Dedifferentiated amniotic fluid mesenchymal stem cell (primary cell): ENCODE results near the gene TENT4A.

Experiments
- DNase-seq: peaks from one replicate; pipeline ENCODE4 v3.0.0-alpha.2; 2016; ENCODE audit errors: extremely low spot score

TENT4A gene

DNA sequence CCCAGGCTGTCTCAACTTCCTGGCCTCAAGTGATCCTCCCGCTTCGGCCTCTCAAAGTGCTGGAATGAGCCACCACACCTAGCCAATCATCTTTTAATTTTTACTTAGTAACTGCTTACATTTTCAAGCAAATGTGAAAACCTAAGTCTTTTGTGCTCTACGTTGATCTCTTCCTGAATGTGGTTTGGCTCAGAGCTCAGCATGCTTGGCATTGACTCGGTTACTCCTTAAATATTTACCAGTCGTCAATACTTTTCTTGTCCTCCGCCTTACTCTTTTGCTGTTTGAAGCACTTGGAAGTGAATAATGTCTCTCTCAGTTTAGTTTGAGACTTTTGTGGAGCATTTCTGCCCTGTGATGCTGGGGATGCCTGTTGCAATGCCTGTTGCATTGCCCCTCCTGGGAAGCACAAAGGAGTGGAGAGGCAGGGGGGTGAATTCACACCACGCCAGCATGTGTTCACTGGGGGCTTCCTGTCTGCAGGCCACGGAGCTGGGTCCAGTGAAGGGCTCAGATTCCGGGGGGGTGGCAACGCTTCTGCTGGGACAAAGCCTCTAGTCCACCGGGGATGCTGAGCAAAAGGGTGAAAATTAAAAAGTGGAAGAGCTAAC is 13.1 kb upstream of the TENT4A start:
- no peak for DNase-seq

GRCh38 chr5:6700685-6701355 is 12.4 kb upstream of the TENT4A start:
- DNase-seq = no peak

DNA sequence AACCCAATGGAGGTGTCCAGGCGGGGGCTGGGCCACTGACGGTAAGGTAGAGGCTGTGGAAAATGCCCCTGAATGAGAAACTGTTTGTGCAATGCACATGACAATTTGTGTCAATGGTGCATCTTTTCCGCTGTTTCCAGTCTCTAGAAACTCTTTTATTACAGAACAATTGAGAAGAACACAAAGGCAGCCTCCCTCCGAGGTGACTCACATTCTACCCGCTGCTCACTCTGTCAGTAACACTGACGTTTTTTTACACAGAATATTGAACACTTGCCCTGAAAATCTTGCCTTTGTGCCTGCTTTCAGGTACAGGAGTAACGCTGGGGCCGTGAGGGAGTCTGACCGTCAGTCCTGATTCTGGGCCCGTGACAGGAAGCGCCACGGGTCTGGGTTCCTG is 11.7 kb upstream of the TENT4A start:
- DNase-seq = no peak

GRCh38 chr5:6702633-6703032 is 10.6 kb upstream of the TENT4A start:
- DNase-seq = no peak

DNA sequence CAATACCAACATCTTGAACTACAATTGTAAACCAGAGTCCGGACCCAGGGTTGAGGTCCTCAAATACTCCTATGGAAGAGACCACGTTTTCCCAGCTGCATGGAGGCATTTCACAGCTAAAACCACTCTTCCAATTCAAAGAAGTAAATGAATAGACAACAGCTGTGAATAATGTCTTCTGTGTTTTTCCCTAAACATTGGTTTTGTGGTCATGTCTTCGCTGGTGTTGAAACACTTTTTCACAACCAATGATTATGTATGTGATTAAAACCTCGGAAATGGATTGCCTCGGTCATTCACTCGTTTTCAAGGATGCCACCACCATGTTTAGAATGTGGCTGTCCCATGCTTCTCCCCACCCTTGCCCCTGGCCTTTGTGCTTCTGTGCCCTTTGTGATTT is 9.4 kb upstream of the TENT4A start:
- no peak for DNase-seq

- DNase-seq = peak; percentile 70
Observed at GRCh38 chr5:6704361-6704851, 8.8 kb upstream of the TENT4A start.

DNA sequence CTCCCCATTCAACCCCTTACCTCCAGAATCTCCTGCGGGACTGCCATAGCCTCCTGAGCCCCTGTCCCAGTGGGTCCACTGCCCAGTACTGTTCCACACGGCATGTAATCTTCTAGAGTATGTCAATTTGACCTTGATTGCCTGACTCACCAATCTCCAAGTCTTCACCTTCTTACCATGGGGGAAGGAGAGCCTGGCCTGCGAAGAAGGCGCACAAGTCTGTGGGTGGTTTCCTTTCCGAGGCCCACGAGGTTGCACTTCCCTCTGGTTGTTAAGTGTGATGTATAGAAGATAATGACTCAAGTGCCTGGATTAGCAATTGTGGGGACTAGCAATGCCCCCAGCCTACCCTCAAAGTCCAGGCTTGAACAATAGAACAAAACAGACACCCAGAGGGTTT is 8.1 kb upstream of the TENT4A start:
- no peak for DNase-seq

DNA sequence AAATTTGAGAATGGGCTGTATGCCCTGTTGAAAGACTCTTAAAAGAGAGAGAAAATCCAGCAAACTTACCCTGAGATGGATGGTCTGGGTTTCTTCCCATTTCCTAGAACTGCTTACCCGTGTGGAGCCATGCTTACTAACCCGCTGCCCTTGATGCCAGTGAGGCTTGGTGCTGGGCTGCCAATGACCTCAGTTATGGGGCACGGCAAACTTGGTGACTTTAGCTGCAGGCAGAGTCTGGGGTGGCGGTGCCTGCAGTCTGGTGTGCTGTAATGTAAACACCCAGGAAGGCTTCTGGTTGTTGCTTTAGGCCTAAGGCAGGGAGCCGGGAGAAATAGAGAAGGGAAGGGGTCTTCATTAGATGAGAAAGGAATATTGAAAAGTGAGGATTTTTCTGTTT is 7.3 kb upstream of the TENT4A start:
- DNase-seq = no peak

DNA sequence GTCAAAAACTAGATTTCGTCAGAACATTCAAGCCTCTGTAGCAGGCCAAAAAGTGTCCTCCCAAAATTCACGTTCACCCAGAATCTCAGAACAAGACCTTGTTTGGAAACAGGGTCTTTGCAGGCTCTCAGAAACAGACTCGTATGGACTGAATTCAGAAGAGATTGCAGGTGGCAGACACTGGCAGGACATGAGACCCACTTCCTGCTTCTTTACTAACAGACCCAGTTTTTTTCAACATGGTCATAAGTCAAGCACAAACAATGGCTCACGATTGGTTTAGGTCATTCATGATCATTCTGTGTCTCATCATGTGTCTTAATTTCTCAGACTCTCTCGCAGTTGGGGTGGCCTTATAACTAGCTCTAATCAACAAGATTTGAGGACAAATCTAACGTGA is 5.4 kb upstream of the TENT4A start:
- no peak for DNase-seq

DNA sequence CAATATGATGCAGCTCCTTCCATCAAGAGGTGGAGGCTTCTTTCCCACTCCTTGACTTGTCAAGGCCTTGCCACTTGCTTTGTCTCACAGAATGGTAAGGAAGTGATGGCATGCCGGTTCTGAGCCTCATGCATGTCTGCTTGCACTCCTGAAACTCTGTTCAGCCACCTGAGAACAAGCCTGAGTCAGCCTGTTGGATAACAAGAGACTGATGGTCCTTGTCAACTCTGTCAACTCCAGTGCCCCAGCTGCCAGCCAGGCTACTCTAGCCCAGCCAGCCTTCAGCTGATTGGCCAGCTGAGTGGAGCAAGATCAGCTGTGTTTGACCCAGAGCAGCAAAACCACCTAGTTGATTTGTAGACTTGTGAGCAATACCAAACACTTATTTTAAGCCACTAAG is 4.4 kb upstream of the TENT4A start:
- no peak for DNase-seq

GRCh38 chr5:6710070-6710469 is 3.2 kb upstream of the TENT4A start:
- no peak for DNase-seq

GRCh38 chr5:6710551-6711318 is 2.5 kb upstream of the TENT4A start:
- no peak for DNase-seq

- DNase-seq = no peak
Observed at GRCh38 chr5:6711409-6712141, 1.7 kb upstream of the TENT4A start.

DNA sequence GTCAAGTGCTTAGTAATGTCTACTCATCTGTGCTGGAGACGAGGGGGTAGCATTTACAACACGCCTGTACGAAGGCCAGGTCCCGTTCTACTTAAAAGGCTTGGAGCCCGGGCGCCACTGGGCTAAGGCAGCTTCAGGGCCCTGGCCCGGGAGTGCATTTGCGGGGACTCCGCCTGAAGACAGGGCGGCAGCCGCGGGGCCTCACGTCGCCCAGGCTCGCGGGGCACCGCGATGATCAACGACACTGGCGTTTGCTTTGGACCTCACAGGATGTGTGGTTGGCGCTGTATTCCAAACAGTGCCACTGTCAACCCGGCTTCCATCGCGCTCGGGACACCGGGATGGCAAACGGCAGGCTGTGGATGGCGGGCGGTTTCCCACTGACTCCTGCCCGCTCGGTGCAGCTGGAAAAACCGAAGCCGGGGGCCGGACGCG is 1.1 kb upstream of the TENT4A start:
- peak; percentile 56 for DNase-seq

DNA sequence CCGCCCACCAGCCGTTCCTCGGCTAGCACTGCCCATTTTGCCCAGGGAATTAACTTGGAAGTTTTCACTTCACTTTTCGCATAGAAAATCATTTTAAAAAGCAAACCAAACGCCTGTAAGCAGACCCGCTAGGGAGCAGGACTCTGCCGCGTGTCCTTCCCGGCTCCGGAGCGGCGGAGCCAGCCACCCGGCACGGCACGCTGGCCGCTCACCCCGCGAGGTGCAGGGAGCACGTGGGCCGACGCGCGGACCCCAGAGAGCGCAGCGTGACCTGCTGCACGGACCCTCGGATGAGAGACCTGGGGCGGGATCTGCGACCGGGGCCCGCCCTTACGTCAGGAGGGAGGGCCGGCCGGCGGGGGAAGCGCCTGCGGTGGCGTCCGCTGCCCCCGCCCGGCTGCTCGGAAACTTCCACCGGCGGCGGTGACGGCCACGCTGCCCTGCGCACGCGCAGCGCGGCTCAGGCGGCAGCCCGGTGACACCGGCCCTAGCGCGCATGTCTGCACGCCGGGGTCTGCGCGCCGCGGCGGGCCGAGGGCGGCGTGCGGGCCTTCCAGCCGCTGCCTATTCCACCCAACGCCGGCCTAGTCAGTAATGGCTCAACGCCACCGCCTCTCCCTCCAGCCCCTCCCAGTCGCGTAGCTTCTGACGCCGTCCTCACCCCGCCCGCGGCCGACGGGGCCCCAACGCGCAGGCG is 507 bp upstream of the TENT4A start:
- DNase-seq = peak; percentile 92

DNA sequence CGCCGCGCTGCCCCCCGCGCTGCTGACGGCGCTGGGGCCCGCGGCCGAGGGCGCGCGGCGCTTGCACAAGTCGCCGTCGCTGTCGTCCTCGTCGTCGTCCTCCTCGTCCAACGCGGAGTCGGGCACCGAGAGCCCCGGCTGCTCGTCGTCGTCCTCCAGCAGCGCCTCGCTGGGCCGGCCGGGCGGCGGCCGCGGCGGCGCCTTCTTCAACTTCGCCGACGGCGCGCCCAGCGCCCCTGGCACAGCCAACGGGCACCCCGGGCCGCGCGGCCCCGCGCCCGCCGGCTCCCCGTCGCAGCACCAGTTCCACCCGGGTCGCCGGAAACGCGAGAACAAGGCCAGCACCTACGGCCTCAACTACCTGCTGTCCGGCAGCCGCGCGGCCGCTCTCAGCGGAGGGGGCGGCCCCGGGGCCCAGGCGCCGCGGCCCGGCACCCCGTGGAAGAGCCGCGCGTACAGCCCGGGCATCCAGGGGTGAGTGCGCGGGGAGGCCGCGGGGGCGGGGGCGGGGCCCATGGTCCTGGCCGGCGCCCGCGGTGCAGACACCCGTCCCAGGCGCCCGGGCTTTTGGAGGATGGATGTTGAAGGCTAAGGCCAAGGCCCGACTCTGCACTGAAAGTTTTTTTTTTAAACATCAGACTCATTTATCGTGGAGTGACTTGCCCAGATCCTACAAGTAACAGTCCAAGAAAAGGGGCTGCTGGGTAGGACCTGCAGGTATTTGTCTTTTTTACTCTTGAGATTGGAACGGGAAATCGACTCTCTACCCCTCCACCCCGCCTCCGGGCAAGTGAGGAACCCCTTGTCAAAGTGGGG is 1.2 kb downstream of the TENT4A start:
- no peak for DNase-seq

DNA sequence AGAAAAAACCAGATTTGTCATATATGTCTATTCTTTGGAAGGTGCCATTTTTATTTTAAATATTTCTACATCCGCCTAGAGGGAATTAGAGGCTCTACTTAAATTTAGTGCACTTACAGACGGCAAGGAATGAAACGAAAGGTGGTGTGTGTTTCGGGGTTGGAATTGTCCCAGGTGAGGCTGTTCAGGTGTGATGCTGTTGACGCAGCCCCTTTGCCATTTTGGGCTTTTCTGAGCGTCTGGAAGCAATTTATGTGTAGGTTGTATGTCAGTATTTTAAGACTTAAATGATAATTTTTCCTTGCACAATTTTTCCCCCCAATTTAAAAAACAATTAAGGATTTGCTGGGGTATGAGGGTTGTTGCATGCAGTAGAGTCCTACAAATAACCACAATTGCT is 2.0 kb downstream of the TENT4A start:
- no peak for DNase-seq

DNA sequence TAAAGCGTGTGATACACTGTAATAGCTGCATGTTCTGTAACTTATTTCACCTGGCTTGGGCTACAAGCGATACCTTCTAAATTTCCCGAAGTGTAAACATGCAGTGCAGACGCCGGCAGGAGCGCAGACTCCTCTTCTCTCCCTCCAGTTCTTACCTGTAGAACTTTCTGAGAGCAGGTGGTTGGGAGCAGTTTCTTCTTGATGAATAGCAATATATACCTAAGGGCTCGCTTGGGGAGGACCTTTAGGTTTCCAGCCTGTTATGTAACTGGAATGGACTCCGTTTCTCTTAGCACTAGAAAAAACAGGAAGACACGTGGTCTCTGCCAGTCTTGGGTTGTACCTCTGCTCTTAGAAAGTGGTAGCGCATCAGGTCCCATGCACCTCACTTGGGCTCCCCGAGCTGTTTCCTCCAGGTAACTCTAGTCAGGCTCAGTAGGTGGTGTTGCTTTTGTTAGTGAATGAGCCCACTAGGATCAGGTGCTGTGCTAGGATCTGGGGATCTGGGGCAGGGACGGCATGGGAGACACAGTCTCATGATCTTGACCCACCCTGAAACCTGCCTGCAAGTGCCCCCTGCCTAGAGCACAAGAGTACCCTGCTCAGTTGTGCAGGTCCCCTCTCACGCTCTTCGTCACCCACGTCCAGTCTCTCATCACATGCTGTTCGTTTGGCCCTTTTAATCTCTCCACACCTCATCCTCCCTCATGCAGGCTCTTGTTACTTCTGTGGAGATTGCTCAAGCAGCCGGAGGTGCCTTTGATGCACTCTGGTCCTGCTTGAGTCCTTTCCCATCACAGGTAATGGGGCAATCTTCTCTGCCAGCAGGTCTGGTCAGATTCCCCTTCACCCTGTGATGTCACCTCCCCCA is 2.8 kb downstream of the TENT4A start:
- no peak for DNase-seq

DNA sequence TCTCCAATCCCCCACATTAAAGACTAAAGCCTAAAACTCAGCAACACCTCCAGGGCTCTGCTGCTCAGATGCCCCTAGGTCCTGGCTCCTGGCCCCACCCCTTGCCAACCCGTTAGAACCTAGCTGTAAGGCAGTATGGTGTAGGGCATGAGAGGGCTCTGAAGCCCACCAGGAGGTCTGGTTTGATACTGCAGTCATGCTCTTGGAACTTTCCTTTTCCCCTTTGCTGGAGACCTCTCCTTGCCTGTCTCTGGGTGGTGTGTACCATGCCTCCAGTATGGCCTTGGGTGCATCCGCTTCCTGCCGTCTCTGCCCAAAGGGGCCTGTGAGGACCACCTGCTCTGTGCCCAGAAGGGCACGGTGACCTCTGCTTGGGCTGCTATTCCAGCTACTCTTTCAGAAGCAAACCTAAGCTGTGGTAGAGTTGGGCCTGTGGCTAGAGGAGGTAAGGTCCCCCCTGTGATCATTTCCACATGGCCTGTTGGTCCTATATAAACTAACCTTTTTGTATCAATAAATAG is 3.5 kb downstream of the TENT4A start:
- DNase-seq = no peak

DNA sequence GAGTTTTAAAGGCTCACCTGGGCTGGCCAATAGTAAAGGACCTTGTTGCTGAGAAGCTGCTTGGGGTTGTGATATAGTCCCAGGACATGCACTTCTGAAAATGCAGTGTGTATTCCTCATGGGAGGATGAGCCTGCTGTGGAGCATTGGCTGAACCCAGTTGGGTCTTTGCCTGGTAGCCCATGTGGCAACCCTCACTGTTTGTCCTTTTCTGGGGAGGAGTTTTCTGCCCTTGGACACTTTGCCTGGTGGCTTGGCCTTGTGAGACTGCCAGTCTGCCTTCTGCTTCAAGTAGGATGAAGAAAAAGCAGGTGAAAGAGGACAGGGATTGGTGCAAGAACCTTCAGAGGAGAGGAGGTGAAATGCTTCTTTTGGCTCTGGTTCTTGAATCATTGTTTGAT is 4.0 kb downstream of the TENT4A start:
- DNase-seq = no peak
